Neural progenitor cell (in vitro differentiated cells): ENCODE results near the gene GUCD1.

Experiments used
- EZH2 ChIP-seq: fragments of 200-600 bp; sonication (generic); IDR thresholded peaks from 2 replicates; pipeline ENCODE4 v1.6.1; 2017; ENCODE audit warnings: antibody characterized with exemption, mild to moderate bottlenecking, moderate library complexity
- EZH2phosphoT487 ChIP-seq: fragments of 200-600 bp; sonication (generic); IDR thresholded peaks from 2 replicates; pipeline ENCODE4 v1.6.1; 2017; ENCODE audit warnings: antibody characterized with exemption
- TF ChIP-seq, protein P1 (sequence below): fragments of 200-600 bp; sonication (generic); IDR thresholded peaks from 2 replicates; pipeline ENCODE4 v1.5.1; 2017; ENCODE audit warnings: antibody characterized with exemption, mild to moderate bottlenecking

GRCh38 chr22:24565077-24565476 is 10.1 kb upstream of the GUCD1 start:
- TF ChIP-seq, protein P1, sequence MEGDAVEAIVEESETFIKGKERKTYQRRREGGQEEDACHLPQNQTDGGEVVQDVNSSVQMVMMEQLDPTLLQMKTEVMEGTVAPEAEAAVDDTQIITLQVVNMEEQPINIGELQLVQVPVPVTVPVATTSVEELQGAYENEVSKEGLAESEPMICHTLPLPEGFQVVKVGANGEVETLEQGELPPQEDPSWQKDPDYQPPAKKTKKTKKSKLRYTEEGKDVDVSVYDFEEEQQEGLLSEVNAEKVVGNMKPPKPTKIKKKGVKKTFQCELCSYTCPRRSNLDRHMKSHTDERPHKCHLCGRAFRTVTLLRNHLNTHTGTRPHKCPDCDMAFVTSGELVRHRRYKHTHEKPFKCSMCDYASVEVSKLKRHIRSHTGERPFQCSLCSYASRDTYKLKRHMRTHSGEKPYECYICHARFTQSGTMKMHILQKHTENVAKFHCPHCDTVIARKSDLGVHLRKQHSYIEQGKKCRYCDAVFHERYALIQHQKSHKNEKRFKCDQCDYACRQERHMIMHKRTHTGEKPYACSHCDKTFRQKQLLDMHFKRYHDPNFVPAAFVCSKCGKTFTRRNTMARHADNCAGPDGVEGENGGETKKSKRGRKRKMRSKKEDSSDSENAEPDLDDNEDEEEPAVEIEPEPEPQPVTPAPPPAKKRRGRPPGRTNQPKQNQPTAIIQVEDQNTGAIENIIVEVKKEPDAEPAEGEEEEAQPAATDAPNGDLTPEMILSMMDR = no peak
- TF ChIP-seq EZH2 (no peak), EZH2phosphoT487 (no peak)
